H1 (cell line): ENCODE data around the gene CENPP. TPM values are rescaled to one million over a fixed set of nuclear protein-coding genes. Genes with fewer than 3 reads are reported as not detected.

Experiments used
- CTCF ChIP-seq, 3 experiments: IDR thresholded peaks; 1 replicate in 2 of 3; 2 replicates in 1 of 3; pipeline versions ENCODE4 v1.5.1 to v1.6.1; 2011; ENCODE audit warnings: low read length in 3 of 3, mild to moderate bottlenecking in 3 of 3, inconsistent platforms in 2 of 3, low read depth in 1 of 3, moderate library complexity in 1 of 3; ENCODE audit not compliant: insufficient read depth in 1 of 3; ENCODE audit errors: control extremely low read depth in 1 of 3
- RXRA ChIP-seq: IDR thresholded peaks from 2 replicates; pipeline ENCODE4 v1.6.1; 2011; ENCODE audit warnings: low read depth, mild to moderate bottlenecking, low read length, moderate library complexity; ENCODE audit not compliant: insufficient read depth
- TEAD4 ChIP-seq: IDR thresholded peaks from 2 replicates; pipeline ENCODE4 v1.6.1; 2012; ENCODE audit warnings: low read depth, low read length, inconsistent platforms, mixed read lengths
- USF2 ChIP-seq: IDR thresholded peaks from 2 replicates; pipeline ENCODE4 v1.6.1; 2011; ENCODE audit warnings: low read length, improper control_type of control experiment
- polyA plus RNA-seq, 7 experiments: library from polyadenylated mRNA; depleted of rRNA in 3 of 7; stranded (reverse) in 5 of 7; unstranded in 2 of 7; fragments of >200 nt in 5 of 7; fragments of 200-250 nt in 2 of 7; gene quantifications; 1 replicate in 5 of 7; 2 replicates in 1 of 7; 4 replicates in 1 of 7; pipeline versions ENCODE4 v1.2.1 to v1.2.3, GENCODE V29; 2011 to 2013; ENCODE audit warnings: missing spikeins in 2 of 7, mixed read lengths in 2 of 7
- total RNA-seq: library from RNA; stranded (reverse); fragmentation: NEBNext Ultra II Directional; extraction: Animal tissue kit (Norgen Biotek cat#: 25700); gene quantifications from 2 replicates; pipeline ENCODE4 v1.2.1, GENCODE V29; 2021

Gene CENPP
- total and polyA plus RNA-seq, 2 of the 8 experiments (the other 6 are each of a cell fraction or from before 2014, with no cell fraction given): 2.7 to 10.8 TPM

DNA sequence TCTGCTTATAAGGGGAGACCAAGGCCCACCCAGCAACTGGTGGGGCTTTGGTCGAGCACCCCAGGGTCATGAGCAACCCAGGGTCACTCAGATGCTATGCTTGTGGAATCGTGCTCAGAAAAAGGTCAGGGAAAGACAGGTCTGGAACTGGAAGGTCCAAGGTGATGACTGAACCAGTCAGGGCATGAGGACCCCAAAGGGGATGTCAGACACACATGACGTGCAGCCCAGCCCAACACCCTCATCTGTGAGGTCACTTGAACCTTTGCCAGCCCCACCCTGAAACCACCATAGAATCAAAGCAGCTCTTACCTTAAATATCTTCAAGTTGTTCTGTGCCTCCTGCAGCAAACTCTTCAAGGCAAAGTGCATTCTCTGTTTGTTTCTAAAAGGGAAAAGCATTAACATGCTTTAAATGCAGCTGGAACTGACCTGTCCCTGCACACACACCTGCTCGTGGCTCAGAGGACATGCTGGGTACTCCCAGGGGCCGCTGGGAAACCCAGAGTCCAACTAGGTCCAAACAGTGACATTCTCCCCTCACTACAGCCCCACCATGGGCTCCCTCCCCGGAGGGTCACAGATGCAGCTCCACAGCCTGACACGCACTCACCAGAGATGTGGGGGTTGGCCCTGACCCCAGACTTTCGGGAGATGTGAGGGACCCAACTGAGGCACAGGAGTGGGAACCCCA is 314.8 kb downstream of the CENPP start (continued):
- TF ChIP-seq TEAD4 (no peak), RXRA (no peak), USF2 (no peak), CTCF (IDR thresholded peaks at IDR 0.05; ENCODE audit: control extremely low read depth in 1 of 3, insufficient read depth in 1 of 3, low read depth in 1 of 3, low read length in 3 of 3) (no peak)
